GM12865 (cell line): ENCODE results near the gene LAMC2.
"Not testable (repeated sequence)": the region's sequence is repeated elsewhere in the genome, so short reads cannot be mapped to it uniquely, and the experiment has no call there.

Experiments used
- DNase-seq: peaks from one replicate; pipeline ENCODE4 v3.0.0; 2010; ENCODE audit warnings: low read depth
- H3K4me3 ChIP-seq: 2 replicates; pipeline ENCODE4 v1.5.1; 2011; ENCODE audit warnings: mild to moderate bottlenecking, low read depth, low read length, control low read depth
- CTCF ChIP-seq: IDR thresholded peaks from 2 replicates; pipeline ENCODE4 v1.5.1; 2011; ENCODE audit warnings: low read length, control low read depth, low read depth, inconsistent platforms; ENCODE audit not compliant: insufficient read depth; ENCODE audit errors: missing control alignments

Gene LAMC2

GRCh38 chr1:183143576-183144315 is 42.3 kb upstream of the LAMC2 start:
- no peak for DNase-seq
- H3K4me3 ChIP-seq = no peak overlapping the region
- no peak for TF ChIP-seq CTCF

GRCh38 chr1:183144752-183145151 is 41.3 kb upstream of the LAMC2 start:
- no peak overlapping the region for H3K4me3 ChIP-seq
- TF ChIP-seq CTCF = no peak
- DNase-seq = no peak

GRCh38 chr1:183147735-183148134 is 38.3 kb upstream of the LAMC2 start:
- no peak for TF ChIP-seq CTCF
- H3K4me3 ChIP-seq = no peak overlapping the region
- DNase-seq = no peak

- TF ChIP-seq CTCF = no peak
- no peak for DNase-seq
- no peak overlapping the region for H3K4me3 ChIP-seq
Measured at GRCh38 chr1:183148599-183148998, 37.5 kb upstream of the LAMC2 start.

GRCh38 chr1:183149273-183149672 is 36.8 kb upstream of the LAMC2 start:
- H3K4me3 ChIP-seq = no peak overlapping the region
- DNase-seq = no peak
- no peak for TF ChIP-seq CTCF

- H3K4me3 ChIP-seq, DNase-seq: not testable (repeated sequence)
Measured at GRCh38 chr1:183150032-183150431, 36.0 kb upstream of the LAMC2 start.

- TF ChIP-seq CTCF = no peak
- DNase-seq = no peak
- H3K4me3 ChIP-seq = no peak overlapping the region
Measured at GRCh38 chr1:183150445-183150844, 35.6 kb upstream of the LAMC2 start.
